Measurements from ENCODE around the gene APOBEC2. TPM values are rescaled to one million over a fixed set of nuclear protein-coding genes. Genes with fewer than 3 reads are reported as not detected.

The APOBEC2 gene
- total and polyA plus RNA-seq, 2 donors from 2014 or later = not detected

Other genes with a start within 250 kb of the APOBEC2 start
- 53.7 TPM for gene UNC5CL, start 14.0 kb upstream of the APOBEC2 start, total RNA-seq
- 41.3 TPM for gene UNC5CL, start 14.0 kb upstream of the APOBEC2 start, polyA plus RNA-seq (ENCODE audit: insufficient read depth, low read depth, low replicate concordance)
- 0.44 TPM for gene TSPO2, start 10.7 kb upstream of the APOBEC2 start, total RNA-seq
- gene TSPO2, start 10.7 kb upstream of the APOBEC2 start, polyA plus RNA-seq (ENCODE audit: insufficient read depth, low read depth, low replicate concordance) = 0.88 TPM
- 35.9 TPM for gene OARD1, start 19.2 kb downstream of the APOBEC2 start, total RNA-seq
- gene OARD1, start 19.2 kb downstream of the APOBEC2 start, polyA plus RNA-seq (ENCODE audit: insufficient read depth, low read depth, low replicate concordance) = 62.6 TPM
- gene NFYA, start 19.8 kb downstream of the APOBEC2 start, total RNA-seq = 22.5 TPM
- 6.4 TPM for gene NFYA, start 19.8 kb downstream of the APOBEC2 start, polyA plus RNA-seq (ENCODE audit: insufficient read depth, low read depth, low replicate concordance)
- 1.0 TPM for gene TREML1, start 101.1 kb downstream of the APOBEC2 start, total RNA-seq
- not detected for gene TREML1, start 101.1 kb downstream of the APOBEC2 start, polyA plus RNA-seq (ENCODE audit: insufficient read depth, low read depth, low replicate concordance)
- 7.8 TPM for gene TREM2, start 109.9 kb downstream of the APOBEC2 start, total RNA-seq
- gene TREM2, start 109.9 kb downstream of the APOBEC2 start, polyA plus RNA-seq (ENCODE audit: insufficient read depth, low read depth, low replicate concordance) = 3.5 TPM
- 0.41 TPM for gene TREML2, start 147.9 kb downstream of the APOBEC2 start, total RNA-seq
- not detected for gene TREML2, start 147.9 kb downstream of the APOBEC2 start, polyA plus RNA-seq (ENCODE audit: insufficient read depth, low read depth, low replicate concordance)
- not detected for gene TREML4, start 175.1 kb downstream of the APOBEC2 start, total RNA-seq
- not detected for gene TREML4, start 175.1 kb downstream of the APOBEC2 start, polyA plus RNA-seq (ENCODE audit: insufficient read depth, low read depth, low replicate concordance)
- 1.4 TPM for gene TREM1, start 233.5 kb downstream of the APOBEC2 start, total RNA-seq
- not detected for gene TREM1, start 233.5 kb downstream of the APOBEC2 start, polyA plus RNA-seq (ENCODE audit: insufficient read depth, low read depth, low replicate concordance)

Data from kidney (tissue), 2 donors.